ENCODE measurements around the gene ADAMTS3. TPM values are rescaled to one million over a fixed set of nuclear protein-coding genes. Genes with fewer than 3 reads are reported as not detected.

The ADAMTS3 gene
- total and polyA plus RNA-seq, 2 experiments from 2014 or later = 1.2 to 3.7 TPM

- H3K36me3 Mint-ChIP-seq (ENCODE audit: low read depth) = peaks cover 18% of the 10 kb centered on the region; the same call in 2 of the 3 replicates
- peaks cover 7% of the 10 kb centered on the region; the same call in 1 of the 2 replicates for H3K9me2 ChIP-seq (ENCODE audit: insufficient read depth)
- H3K4me1 ChIP-seq (ENCODE audit: insufficient read depth) = no peaks in the 10 kb centered on the region
- peaks cover 35% of the 10 kb centered on the region for H3K9me3 Mint-ChIP-seq
- no peak overlapping the region; the same call in 1 of the 2 replicates for H2AFZ ChIP-seq
- H3K27me3 Mint-ChIP-seq (ENCODE audit: insufficient read depth, low read depth, poor library complexity) = no peaks in the 10 kb centered on the region
- H3K4me2 ChIP-seq = no peak overlapping the region
- H3K79me2 ChIP-seq (replicated peaks; ENCODE audit: insufficient read depth) = no peaks in the 10 kb centered on the region
- DNase-seq (ENCODE audit: low spot score) (no peak), ATAC-seq (no peak)
- H3K27me3 ChIP-seq (ENCODE audit: insufficient read depth) = no peaks in the 10 kb centered on the region
- no peaks in the 10 kb centered on the region for H3F3A ChIP-seq (replicated peaks; ENCODE audit: low read depth)
- no peaks in the 10 kb centered on the region for H3K4me1 Mint-ChIP-seq
- H3K4me3 Mint-ChIP-seq = no peak overlapping the region
- H3K27ac Mint-ChIP-seq = no peak overlapping the region
- no peak overlapping the region for H3K4me3 ChIP-seq
- TF ChIP-seq ZNF331 (CRISPR knock-in tag; IDR thresholded peaks at IDR 0.05; ENCODE audit: low read depth) (no peak), EZH2phosphoT487 (IDR thresholded peaks at IDR 0.05; ENCODE audit: unreplicated experiment) (no peak), CREB1 (CRISPR knock-in tag; IDR thresholded peaks at IDR 0.05; ENCODE audit: low read depth) (no peak), ZNF462 (CRISPR knock-in tag; IDR thresholded peaks at IDR 0.05) (no peak), EZH2 (IDR thresholded peaks at IDR 0.05; ENCODE audit: low read depth, unreplicated experiment) (no peak), STAT1 (IDR thresholded peaks at IDR 0.05; ENCODE audit: unreplicated experiment) (no peak), ZNF114 (CRISPR knock-in tag; IDR thresholded peaks at IDR 0.05) (no peak), NANOG (IDR thresholded peaks at IDR 0.05; ENCODE audit: borderline replicate concordance) (no peak), JUNB (IDR thresholded peaks at IDR 0.05; ENCODE audit: unreplicated experiment) (no peak), POLR2AphosphoS5 (IDR thresholded peaks at IDR 0.05; ENCODE audit: low read depth) (no peak)
- TF ChIP-seq, protein P1, sequence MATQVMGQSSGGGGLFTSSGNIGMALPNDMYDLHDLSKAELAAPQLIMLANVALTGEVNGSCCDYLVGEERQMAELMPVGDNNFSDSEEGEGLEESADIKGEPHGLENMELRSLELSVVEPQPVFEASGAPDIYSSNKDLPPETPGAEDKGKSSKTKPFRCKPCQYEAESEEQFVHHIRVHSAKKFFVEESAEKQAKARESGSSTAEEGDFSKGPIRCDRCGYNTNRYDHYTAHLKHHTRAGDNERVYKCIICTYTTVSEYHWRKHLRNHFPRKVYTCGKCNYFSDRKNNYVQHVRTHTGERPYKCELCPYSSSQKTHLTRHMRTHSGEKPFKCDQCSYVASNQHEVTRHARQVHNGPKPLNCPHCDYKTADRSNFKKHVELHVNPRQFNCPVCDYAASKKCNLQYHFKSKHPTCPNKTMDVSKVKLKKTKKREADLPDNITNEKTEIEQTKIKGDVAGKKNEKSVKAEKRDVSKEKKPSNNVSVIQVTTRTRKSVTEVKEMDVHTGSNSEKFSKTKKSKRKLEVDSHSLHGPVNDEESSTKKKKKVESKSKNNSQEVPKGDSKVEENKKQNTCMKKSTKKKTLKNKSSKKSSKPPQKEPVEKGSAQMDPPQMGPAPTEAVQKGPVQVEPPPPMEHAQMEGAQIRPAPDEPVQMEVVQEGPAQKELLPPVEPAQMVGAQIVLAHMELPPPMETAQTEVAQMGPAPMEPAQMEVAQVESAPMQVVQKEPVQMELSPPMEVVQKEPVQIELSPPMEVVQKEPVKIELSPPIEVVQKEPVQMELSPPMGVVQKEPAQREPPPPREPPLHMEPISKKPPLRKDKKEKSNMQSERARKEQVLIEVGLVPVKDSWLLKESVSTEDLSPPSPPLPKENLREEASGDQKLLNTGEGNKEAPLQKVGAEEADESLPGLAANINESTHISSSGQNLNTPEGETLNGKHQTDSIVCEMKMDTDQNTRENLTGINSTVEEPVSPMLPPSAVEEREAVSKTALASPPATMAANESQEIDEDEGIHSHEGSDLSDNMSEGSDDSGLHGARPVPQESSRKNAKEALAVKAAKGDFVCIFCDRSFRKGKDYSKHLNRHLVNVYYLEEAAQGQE (IDR thresholded peaks at IDR 0.05; ENCODE audit: unreplicated experiment) = no peak
- TF ChIP-seq, protein P2, sequence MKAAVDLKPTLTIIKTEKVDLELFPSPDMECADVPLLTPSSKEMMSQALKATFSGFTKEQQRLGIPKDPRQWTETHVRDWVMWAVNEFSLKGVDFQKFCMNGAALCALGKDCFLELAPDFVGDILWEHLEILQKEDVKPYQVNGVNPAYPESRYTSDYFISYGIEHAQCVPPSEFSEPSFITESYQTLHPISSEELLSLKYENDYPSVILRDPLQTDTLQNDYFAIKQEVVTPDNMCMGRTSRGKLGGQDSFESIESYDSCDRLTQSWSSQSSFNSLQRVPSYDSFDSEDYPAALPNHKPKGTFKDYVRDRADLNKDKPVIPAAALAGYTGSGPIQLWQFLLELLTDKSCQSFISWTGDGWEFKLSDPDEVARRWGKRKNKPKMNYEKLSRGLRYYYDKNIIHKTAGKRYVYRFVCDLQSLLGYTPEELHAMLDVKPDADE (IDR thresholded peaks at IDR 0.05) = no peak
- TF ChIP-seq, protein P3, sequence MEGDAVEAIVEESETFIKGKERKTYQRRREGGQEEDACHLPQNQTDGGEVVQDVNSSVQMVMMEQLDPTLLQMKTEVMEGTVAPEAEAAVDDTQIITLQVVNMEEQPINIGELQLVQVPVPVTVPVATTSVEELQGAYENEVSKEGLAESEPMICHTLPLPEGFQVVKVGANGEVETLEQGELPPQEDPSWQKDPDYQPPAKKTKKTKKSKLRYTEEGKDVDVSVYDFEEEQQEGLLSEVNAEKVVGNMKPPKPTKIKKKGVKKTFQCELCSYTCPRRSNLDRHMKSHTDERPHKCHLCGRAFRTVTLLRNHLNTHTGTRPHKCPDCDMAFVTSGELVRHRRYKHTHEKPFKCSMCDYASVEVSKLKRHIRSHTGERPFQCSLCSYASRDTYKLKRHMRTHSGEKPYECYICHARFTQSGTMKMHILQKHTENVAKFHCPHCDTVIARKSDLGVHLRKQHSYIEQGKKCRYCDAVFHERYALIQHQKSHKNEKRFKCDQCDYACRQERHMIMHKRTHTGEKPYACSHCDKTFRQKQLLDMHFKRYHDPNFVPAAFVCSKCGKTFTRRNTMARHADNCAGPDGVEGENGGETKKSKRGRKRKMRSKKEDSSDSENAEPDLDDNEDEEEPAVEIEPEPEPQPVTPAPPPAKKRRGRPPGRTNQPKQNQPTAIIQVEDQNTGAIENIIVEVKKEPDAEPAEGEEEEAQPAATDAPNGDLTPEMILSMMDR (conservative IDR thresholded peaks at IDR 0.05; ENCODE audit: low read depth in 2 of 2) = no peak
- H4K20me1 ChIP-seq (replicated peaks; ENCODE audit: insufficient read depth) = no peaks in the 10 kb centered on the region
- no peak overlapping the region for H3K27ac ChIP-seq (ENCODE audit: low read depth)
- no peaks in the 10 kb centered on the region for H3K36me3 ChIP-seq (ENCODE audit: insufficient read depth)
These were observed 22.8 kb upstream of the ADAMTS3 start for GRCh38 chr4:72591547-72592454.
